ENCODE measurements around the gene DIP2B.

DNA sequence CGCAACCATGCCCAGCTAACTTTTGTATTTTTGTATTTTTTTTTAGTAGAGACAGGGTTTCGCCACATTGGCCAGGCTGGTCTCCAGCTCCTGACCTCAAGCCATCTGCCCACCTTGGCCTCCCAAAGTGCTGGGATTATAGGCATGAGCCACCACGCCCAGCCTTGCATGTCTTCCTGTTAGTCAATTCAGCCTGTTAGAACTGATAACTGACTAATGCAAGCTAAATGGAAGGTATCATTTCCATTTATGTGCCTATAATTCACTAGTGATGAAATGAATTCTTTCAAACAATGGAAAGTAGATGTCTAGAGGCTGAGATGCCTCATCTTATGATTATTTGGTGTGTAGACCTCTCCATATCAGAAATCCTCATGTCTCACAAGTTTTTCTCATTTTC is 37.3 kb upstream of the DIP2B start:
- TF ChIP-seq CTCF (conservative IDR thresholded peaks at IDR 0.05) (no peak), EZH2 (IDR thresholded peaks at IDR 0.05; ENCODE audit: low read depth) (no peak)

Data from PC-9 (cell line).